ENCODE measurements around the gene KRT10.

Gene KRT10

DNA sequence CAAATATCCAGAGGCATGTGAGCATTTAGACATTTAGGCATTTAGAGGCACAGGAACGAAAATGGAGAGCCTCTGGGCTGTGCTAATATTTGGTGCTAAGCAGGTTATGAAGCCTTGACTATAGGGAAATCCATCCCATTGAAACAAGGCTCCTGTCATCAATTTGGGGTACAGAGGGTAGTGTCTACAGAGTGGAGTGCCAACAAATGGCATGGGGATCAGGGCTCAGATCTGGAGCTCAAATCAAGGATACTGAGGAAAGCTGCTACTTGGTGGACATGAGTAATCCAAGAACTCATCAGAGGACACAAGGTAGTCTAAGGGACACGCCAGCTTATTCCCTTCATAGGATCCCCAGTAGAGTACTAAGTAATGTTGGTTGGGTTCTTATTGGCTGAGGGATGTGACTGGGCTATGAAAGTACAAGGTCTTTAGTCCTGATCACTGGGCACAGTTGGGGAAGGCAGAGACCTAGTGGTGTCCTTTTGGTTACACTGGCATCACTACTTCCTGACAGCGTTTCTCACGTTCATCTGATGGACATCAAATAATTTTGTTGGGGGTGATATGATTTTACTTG, 5.2 kb downstream of the KRT10 start (continued):
- TF ChIP-seq, protein P1, sequence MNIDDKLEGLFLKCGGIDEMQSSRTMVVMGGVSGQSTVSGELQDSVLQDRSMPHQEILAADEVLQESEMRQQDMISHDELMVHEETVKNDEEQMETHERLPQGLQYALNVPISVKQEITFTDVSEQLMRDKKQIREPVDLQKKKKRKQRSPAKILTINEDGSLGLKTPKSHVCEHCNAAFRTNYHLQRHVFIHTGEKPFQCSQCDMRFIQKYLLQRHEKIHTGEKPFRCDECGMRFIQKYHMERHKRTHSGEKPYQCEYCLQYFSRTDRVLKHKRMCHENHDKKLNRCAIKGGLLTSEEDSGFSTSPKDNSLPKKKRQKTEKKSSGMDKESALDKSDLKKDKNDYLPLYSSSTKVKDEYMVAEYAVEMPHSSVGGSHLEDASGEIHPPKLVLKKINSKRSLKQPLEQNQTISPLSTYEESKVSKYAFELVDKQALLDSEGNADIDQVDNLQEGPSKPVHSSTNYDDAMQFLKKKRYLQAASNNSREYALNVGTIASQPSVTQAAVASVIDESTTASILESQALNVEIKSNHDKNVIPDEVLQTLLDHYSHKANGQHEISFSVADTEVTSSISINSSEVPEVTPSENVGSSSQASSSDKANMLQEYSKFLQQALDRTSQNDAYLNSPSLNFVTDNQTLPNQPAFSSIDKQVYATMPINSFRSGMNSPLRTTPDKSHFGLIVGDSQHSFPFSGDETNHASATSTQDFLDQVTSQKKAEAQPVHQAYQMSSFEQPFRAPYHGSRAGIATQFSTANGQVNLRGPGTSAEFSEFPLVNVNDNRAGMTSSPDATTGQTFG (tag by site-specific recombination; IDR thresholded peaks at IDR 0.05; ENCODE audit: borderline replicate concordance) = no peak
- TF ChIP-seq GLI4 (tag by site-specific recombination; IDR thresholded peaks at IDR 0.05) (no peak), ZNF626 (tag by site-specific recombination; IDR thresholded peaks at IDR 0.05) (no peak), ZNF621 (tag by site-specific recombination; IDR thresholded peaks at IDR 0.05) (no peak), KLF10 (tag by site-specific recombination; IDR thresholded peaks at IDR 0.05) (no peak), ZNF624 (tag by site-specific recombination; IDR thresholded peaks at IDR 0.05) (no peak)
- TF ChIP-seq, protein P2, sequence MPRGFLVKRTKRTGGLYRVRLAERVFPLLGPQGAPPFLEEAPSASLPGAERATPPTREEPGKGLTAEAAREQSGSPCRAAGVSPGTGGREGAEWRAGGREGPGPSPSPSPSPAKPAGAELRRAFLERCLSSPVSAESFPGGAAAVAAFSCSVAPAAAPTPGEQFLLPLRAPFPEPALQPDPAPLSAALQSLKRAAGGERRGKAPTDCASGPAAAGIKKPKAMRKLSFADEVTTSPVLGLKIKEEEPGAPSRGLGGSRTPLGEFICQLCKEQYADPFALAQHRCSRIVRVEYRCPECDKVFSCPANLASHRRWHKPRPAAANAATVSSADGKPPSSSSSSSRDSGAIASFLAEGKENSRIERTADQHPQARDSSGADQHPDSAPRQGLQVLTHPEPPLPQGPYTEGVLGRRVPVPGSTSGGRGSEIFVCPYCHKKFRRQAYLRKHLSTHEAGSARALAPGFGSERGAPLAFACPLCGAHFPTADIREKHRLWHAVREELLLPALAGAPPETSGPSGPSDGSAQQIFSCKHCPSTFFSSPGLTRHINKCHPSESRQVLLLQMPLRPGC (tag by site-specific recombination; IDR thresholded peaks at IDR 0.05) = no peak

GRCh38 chr17:40816569-40816968, 5.8 kb downstream of the KRT10 start:
- Histone ChIP-seq H3K27ac (ENCODE audit: extremely low read depth, low read depth, low read length) (no peak overlapping the region), H3K36me3 (ENCODE audit: control insufficient read depth in 2 of 2, insufficient read depth in 1 of 2, low read length in 2 of 2) (peaks cover 0 to 18% of the 10 kb centered on the region in 2 experiments; a peak in 1 of 3 replicates), H3K4me1 (ENCODE audit: control insufficient read depth, insufficient read depth, low read length) (peaks cover 2% of the 10 kb centered on the region; the same call in 1 of the 2 replicates), H3K9me3 (ENCODE audit: control insufficient read depth, insufficient read depth, low read depth, low read length) (no peaks in the 10 kb centered on the region), H3K4me3 (ENCODE audit: low read depth, low read length) (no peak overlapping the region)
- ChIA-PET CTCF (interaction anchor here (1.0 to 1.6 kb wide), 3 partner anchors 12 to 849 kb away, joined by 3 to 6 read pairs (median 5); no protein-coding TSS in a partner anchor), POLR2A (no interaction called here)
- TF ChIP-seq ZNF660 (tag by site-specific recombination; IDR thresholded peaks at IDR 0.05) (no peak), KLF10 (tag by site-specific recombination; IDR thresholded peaks at IDR 0.05) (no peak), WT1 (tag by site-specific recombination; IDR thresholded peaks at IDR 0.05) (no peak), ZNF175 (tag by site-specific recombination; IDR thresholded peaks at IDR 0.05) (no peak), ZSCAN5A (tag by site-specific recombination; IDR thresholded peaks at IDR 0.05) (no peak), ZNF416 (tag by site-specific recombination; IDR thresholded peaks at IDR 0.05) (no peak), GLI4 (tag by site-specific recombination; IDR thresholded peaks at IDR 0.05) (no peak)
- TF ChIP-seq, protein P3, sequence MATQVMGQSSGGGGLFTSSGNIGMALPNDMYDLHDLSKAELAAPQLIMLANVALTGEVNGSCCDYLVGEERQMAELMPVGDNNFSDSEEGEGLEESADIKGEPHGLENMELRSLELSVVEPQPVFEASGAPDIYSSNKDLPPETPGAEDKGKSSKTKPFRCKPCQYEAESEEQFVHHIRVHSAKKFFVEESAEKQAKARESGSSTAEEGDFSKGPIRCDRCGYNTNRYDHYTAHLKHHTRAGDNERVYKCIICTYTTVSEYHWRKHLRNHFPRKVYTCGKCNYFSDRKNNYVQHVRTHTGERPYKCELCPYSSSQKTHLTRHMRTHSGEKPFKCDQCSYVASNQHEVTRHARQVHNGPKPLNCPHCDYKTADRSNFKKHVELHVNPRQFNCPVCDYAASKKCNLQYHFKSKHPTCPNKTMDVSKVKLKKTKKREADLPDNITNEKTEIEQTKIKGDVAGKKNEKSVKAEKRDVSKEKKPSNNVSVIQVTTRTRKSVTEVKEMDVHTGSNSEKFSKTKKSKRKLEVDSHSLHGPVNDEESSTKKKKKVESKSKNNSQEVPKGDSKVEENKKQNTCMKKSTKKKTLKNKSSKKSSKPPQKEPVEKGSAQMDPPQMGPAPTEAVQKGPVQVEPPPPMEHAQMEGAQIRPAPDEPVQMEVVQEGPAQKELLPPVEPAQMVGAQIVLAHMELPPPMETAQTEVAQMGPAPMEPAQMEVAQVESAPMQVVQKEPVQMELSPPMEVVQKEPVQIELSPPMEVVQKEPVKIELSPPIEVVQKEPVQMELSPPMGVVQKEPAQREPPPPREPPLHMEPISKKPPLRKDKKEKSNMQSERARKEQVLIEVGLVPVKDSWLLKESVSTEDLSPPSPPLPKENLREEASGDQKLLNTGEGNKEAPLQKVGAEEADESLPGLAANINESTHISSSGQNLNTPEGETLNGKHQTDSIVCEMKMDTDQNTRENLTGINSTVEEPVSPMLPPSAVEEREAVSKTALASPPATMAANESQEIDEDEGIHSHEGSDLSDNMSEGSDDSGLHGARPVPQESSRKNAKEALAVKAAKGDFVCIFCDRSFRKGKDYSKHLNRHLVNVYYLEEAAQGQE (tag by site-specific recombination; IDR thresholded peaks at IDR 0.05) = no peak

- Histone ChIP-seq H3K27ac (ENCODE audit: extremely low read depth, low read depth, low read length) (no peak overlapping the region), H3K9me3 (ENCODE audit: control insufficient read depth, insufficient read depth, low read depth, low read length) (no peaks in the 10 kb centered on the region), H3K4me3 (ENCODE audit: low read depth, low read length) (no peak overlapping the region), H3K4me1 (ENCODE audit: control insufficient read depth, insufficient read depth, low read length) (peaks cover 2% of the 10 kb centered on the region; the same call in 1 of the 2 replicates), H3K36me3 (ENCODE audit: control insufficient read depth in 2 of 2, insufficient read depth in 1 of 2, low read length in 2 of 2) (peaks cover 0 to 16% of the 10 kb centered on the region in 2 experiments; a peak in 1 of 3 replicates)
- ChIA-PET CTCF (interaction anchor here (0.6 to 1.6 kb wide), 5 partner anchors 11 to 985 kb away, joined by 3 to 5 read pairs (median 3); no protein-coding TSS in a partner anchor), POLR2A (no interaction called here)
- TF ChIP-seq ZNF398 (tag by site-specific recombination; IDR thresholded peaks at IDR 0.05) = no peak
- TF ChIP-seq ZNF366 (tag by site-specific recombination; conservative IDR thresholded peaks at IDR 0.05) = 0 out of 2 replicates have a peak, but pooled peaks have one; percentile 20
Observed at GRCh38 chr17:40815381-40815780, 7.0 kb downstream of the KRT10 start.

Measured in HEK293 (cell line).